Loucy (cell line): ENCODE measurements around the gene UBE4A.
A peak's percentile ranks its signal among the peaks of the same experiment; 100 is the strongest.

Source experiments
- H2AFZ ChIP-seq: fragments of 200-600 bp; sonication (generic); 2 replicates; pipeline ENCODE4 v1.6.0; 2016; ENCODE audit warnings: antibody characterized with exemption, mild to moderate bottlenecking, low read length, moderate library complexity
- H3F3A ChIP-seq: fragments of 200-600 bp; 2 replicates; pipeline ENCODE4 v1.6.0; 2016; ENCODE audit warnings: antibody characterized with exemption, low read depth, mild to moderate bottlenecking
- H3K27me3 ChIP-seq: fragments of 200-600 bp; sonication (generic); 2 replicates; pipeline ENCODE4 v1.6.1; 2014; ENCODE audit warnings: low read length, mild to moderate bottlenecking; ENCODE audit not compliant: insufficient read depth, poor library complexity, severe bottlenecking
- H3K36me3 ChIP-seq: fragments of 200-600 bp; sonication (generic); 2 replicates; pipeline ENCODE4 v1.6.1; 2016; ENCODE audit warnings: low read length; ENCODE audit not compliant: insufficient read depth
- H3K4me1 ChIP-seq: fragments of 200-600 bp; sonication (generic); 2 replicates; pipeline ENCODE4 v1.5.1; 2014; ENCODE audit warnings: low read length, mild to moderate bottlenecking; ENCODE audit not compliant: insufficient read depth, poor library complexity, severe bottlenecking
- H3K4me2 ChIP-seq: fragments of 200-600 bp; sonication (generic); 2 replicates; pipeline ENCODE4 v1.6.0; 2014; ENCODE audit warnings: antibody characterized with exemption, low read length, low read depth, mild to moderate bottlenecking; ENCODE audit not compliant: poor library complexity, severe bottlenecking
- H3K4me3 ChIP-seq: fragments of 200-600 bp; sonication (generic); 2 replicates; pipeline ENCODE4 v1.5.1; 2014; ENCODE audit warnings: low read length, mild to moderate bottlenecking, mixed read lengths; ENCODE audit not compliant: poor library complexity, severe bottlenecking
- H3K79me2 ChIP-seq: fragments of 200-600 bp; sonication (generic); 2 replicates; pipeline ENCODE4 v1.6.1; 2014; ENCODE audit warnings: low read length; ENCODE audit not compliant: insufficient read depth
- H3K9ac ChIP-seq: fragments of 200-600 bp; sonication (generic); 2 replicates; pipeline ENCODE4 v1.6.0; 2014; ENCODE audit warnings: mild to moderate bottlenecking, low read depth, low read length, moderate library complexity; ENCODE audit not compliant: poor library complexity, severe bottlenecking
- H3K9me2 ChIP-seq: fragments of 200-600 bp; sonication (generic); replicated peaks from 2 replicates; pipeline ENCODE4 v1.6.1; 2016; ENCODE audit warnings: low read depth, low read length, mixed read lengths
- H3K9me3 ChIP-seq: fragments of 200-600 bp; sonication (generic); 2 replicates; pipeline ENCODE4 v1.6.1; 2014; ENCODE audit warnings: mild to moderate bottlenecking, antibody characterized with exemption, low read length, low read depth; ENCODE audit not compliant: insufficient read depth
- H4K20me1 ChIP-seq: fragments of 200-600 bp; sonication (generic); 2 replicates; pipeline ENCODE4 v1.6.0; 2014; ENCODE audit warnings: antibody characterized with exemption, low read length, mild to moderate bottlenecking; ENCODE audit not compliant: insufficient read depth, poor library complexity, severe bottlenecking
- CTCF ChIP-seq: fragments of 200-600 bp; sonication (generic); conservative IDR thresholded peaks from 2 replicates; pipeline ENCODE4 v1.5.1; 2014; ENCODE audit warnings: mild to moderate bottlenecking, antibody characterized with exemption, low read length
- EZH2phosphoT487 ChIP-seq: fragments of 200-600 bp; IDR thresholded peaks from 2 replicates; pipeline ENCODE4 v1.6.1; 2018; ENCODE audit warnings: antibody characterized with exemption, mild to moderate bottlenecking, moderate library complexity, borderline replicate concordance

The UBE4A gene

GRCh38 chr11:118343981-118344515 lies 15.4 kb upstream of the UBE4A start, which contains the start of gene CD3G:
Gene CD3G, plus strand, starts transcription at chr11:118344344. Its CDS starts 80 bp downstream, at chr11:118344424.
- H3K27me3 ChIP-seq: no peaks in the 10 kb centered on the region

GRCh38 chr11:118349475-118349874 lies 9.9 kb upstream of the UBE4A start:
- Histone ChIP-seq H3K9me3 (no peaks in the 10 kb centered on the region), H3K36me3 (peaks cover 39% of the 10 kb centered on the region), H3K79me2 (peaks cover 60% of the 10 kb centered on the region), H2AFZ (no peak overlapping the region), H3K9me2 (no peaks in the 10 kb centered on the region), H3K4me2 (peak overlapping the region; percentile 91), H3K27me3 (no peaks in the 10 kb centered on the region), H3K9ac (no peak overlapping the region), H3F3A (peaks cover 5% of the 10 kb centered on the region; the same call in 1 of the 2 replicates), H4K20me1 (peaks cover 14% of the 10 kb centered on the region), H3K4me1 (peaks cover 46% of the 10 kb centered on the region), H3K4me3 (no peak overlapping the region)
- TF ChIP-seq CTCF (no peak), EZH2phosphoT487 (no peak)

More at GRCh38 chr11:118343981-118344515, 15.4 kb upstream of the UBE4A start, which contains the start of gene CD3G:
- Histone ChIP-seq H3K4me1 (peaks cover 80% of the 10 kb centered on the region), H3K4me3 (peak within 1 kb of the TSS; percentile 88), H3K79me2 (peaks cover 100% of the 10 kb centered on the region), H4K20me1 (peaks cover 19% of the 10 kb centered on the region), H3K9ac (peak within 1 kb of the TSS; percentile 96), H2AFZ (peak within 1 kb of the TSS; percentile 11; the same call in 1 of the 2 replicates), H3F3A (peaks cover 7% of the 10 kb centered on the region; the same call in 1 of the 2 replicates), H3K4me2 (peak within 1 kb of the TSS; percentile 91), H3K9me3 (no peaks in the 10 kb centered on the region), H3K9me2 (no peaks in the 10 kb centered on the region), H3K36me3 (peaks cover 13% of the 10 kb centered on the region)
- TF ChIP-seq EZH2phosphoT487 (no peak), CTCF (no peak)

- Histone ChIP-seq H3F3A (peaks cover 11% of the 10 kb centered on the region; the same call in 1 of the 2 replicates), H3K36me3 (peaks cover 39% of the 10 kb centered on the region), H3K4me2 (no peak overlapping the region), H2AFZ (no peak overlapping the region), H3K79me2 (peaks cover 23% of the 10 kb centered on the region), H3K9ac (no peak overlapping the region), H4K20me1 (no peaks in the 10 kb centered on the region), H3K27me3 (no peaks in the 10 kb centered on the region), H3K4me1 (peaks cover 12% of the 10 kb centered on the region), H3K9me2 (no peaks in the 10 kb centered on the region), H3K9me3 (no peaks in the 10 kb centered on the region), H3K4me3 (no peak overlapping the region)
- TF ChIP-seq CTCF (peak; percentile 74), EZH2phosphoT487 (no peak)
Measured at GRCh38 chr11:118353084-118353710, 6.2 kb upstream of the UBE4A start.
